GM18498 (cell line): Measurements from ENCODE around the gene MRGPRD.

Experiments used
- ATAC-seq: cut with Tn5 transposase; IDR thresholded peaks from one replicate; pipeline ENCODE4 v1.9.1; 2021; ENCODE audit warnings: mild to moderate bottlenecking, moderate library complexity; ENCODE audit not compliant: unreplicated experiment

Gene MRGPRD, protein sequence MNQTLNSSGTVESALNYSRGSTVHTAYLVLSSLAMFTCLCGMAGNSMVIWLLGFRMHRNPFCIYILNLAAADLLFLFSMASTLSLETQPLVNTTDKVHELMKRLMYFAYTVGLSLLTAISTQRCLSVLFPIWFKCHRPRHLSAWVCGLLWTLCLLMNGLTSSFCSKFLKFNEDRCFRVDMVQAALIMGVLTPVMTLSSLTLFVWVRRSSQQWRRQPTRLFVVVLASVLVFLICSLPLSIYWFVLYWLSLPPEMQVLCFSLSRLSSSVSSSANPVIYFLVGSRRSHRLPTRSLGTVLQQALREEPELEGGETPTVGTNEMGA

DNA sequence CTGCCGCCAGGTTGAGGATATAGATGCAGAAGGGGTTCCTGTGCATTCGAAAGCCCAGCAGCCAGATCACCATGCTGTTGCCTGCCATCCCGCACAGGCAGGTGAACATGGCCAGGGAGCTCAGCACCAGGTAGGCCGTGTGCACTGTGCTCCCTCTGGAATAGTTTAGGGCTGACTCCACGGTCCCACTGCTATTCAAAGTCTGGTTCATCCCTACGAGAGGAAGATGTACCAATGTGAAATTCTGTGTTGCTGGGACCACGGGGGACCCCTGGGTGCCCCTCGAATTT lies at the start of gene MRGPRD:
TSS of gene MRGPRD (minus strand) at position 211 of the 290 bp plus-strand sequence. CDS start at position 211, 0 bp downstream.
- ATAC-seq = no peak

GRCh38 chr11:69030301-69030700 lies 49.5 kb upstream of the MRGPRD start:
- ATAC-seq = no peak

- ATAC-seq = no peak
These were observed 47.1 kb upstream of the MRGPRD start for GRCh38 chr11:69027704-69028372.

GRCh38 chr11:69024509-69024908 lies 43.7 kb upstream of the MRGPRD start:
- ATAC-seq = no peak

DNA sequence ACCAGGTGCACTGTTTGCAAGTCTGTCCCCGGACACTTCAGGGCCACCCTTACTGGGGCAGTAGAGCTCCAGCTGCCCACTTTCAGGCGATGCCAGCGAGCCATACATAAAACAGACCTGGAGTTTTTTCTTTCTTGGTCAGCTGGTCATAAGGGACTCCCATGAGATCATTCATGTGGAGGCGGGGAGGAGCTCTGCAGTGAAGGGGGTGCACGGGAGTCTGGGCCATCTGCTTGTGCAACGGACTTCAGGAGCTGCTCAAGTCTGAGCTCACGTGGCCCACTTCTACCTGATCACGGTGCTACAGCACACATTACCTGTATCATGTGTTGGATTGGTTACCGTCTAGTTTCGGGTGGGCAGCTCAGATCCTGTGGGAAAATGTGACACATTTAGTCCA lies 41.5 kb upstream of the MRGPRD start:
- no peak for ATAC-seq

GRCh38 chr11:69018924-69019323 lies 38.1 kb upstream of the MRGPRD start:
- ATAC-seq = no peak

GRCh38 chr11:69017951-69018350 lies 37.2 kb upstream of the MRGPRD start:
- no peak for ATAC-seq

DNA sequence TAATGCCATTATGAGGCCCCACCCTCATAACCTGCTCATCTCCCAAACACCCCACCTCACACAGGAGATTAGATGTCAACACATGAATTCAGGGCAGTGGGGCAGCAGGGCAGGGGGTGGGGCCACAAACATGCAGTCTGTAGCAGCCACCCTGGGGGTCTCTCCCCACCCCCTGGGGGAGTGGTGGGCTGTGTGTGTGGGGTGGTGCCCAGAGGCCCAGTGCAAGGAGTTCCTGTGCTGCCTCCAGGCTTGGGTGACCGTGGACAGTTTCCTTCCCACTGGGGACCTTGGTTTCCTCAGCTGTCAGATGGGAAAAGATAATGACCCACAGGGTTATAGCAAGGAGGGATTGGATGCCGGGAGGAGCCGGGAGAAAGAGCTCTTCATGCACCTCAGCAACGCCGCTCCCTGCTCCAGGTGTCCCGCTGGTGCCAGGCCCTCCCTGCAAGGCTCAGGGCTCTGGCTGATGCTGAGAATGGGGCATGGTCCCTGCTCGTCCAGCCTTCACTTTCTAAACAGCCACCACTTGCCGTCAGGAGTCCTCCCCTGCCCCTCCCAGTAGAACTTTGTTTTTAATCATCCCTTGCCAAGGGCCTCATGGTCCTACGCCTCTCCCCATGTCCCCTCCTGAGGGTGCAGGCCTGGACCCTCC lies 34.2 kb upstream of the MRGPRD start:
- no peak for ATAC-seq

DNA sequence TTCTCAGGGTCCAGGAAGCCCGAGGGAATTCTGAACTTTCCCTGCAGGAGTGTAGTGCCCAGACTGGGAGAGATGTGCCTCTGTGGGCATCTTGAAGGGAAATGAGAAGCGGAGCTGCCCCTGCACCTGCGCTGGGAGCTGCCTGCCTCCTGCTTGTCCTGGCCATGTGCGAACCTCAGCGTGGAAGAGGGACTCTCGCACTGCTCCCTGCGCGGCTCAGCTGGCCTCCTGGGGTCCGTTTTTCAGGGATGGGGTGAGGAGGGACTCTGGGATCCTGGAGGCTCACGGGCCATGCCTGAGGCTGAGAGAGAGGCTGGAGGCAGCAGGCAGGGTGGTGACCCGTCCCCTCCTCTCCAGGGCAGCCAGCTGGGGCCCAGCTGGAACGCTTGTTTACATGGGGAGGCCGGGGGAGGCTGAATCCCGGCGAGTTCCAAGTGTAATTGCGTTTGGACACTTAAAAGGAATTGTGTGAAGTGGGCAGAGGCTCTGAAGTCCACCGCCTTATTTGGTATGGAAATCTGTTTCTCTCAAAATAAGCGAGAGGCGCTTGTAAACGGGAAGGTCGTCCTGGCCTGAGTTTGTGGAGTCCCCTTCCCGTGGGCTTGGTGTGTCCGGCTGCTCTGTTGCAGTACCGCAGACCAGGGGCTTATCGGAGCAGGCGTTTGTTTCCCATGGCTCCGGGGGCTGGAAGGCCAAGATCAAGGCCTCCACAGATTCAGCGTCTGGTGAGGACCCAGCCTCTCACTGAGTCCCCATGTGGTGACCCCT lies 33.5 kb upstream of the MRGPRD start:
- no peak for ATAC-seq

DNA sequence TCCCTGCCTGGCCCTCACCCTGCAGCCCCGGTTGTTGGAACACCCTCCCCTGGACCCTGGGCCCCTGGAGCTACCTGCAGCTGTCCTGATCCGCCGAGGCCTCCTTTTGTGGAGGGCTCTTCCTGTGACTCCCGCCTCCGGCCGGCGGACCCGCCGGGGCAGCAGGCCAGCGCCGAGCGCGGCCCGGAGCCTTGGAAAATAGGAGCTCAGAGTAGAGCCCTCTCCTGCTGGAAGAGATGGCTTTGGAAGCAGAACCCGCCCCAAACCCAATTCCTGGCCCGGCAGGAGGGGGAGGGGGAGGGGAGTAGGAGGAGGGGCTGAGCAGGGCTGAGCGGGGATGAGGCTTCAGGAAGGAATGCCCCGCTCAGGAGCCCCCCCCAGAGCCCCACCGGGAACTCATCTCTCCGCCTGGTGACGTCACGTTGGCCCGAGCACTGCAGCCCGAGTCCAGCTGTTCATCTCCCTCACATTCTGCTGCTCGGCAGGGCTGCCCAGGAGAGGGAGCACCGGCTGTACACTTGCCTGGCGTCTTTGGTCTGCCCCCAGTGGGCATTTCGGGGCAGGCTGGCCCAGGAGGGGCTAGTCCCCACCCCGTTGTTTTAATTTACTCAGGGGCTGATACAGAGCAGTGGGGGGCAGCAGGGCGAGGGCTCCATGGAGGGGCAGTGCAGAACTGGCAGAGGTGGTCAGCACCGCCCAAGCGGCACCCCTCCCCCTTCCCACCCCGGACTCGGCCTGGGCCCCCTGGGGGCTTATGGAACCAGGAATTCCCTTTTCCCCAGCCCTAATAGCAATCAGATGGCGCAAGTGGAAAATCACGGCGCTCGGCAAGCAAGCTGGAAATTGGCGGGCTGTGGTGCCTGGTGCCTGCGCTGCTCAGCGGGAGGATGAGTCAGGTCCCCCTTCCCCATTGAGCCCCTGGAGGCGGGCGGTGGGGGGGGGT lies 32.5 kb upstream of the MRGPRD start, which contains the start of gene MRGPRF:
TSS of gene MRGPRF (minus strand) at position 238 of the 943 bp plus-strand sequence. CDS start 3,345 bp downstream, outside the sequence.
- no peak for ATAC-seq

- ATAC-seq = no peak
These were observed 31.6 kb upstream of the MRGPRD start for GRCh38 chr11:69012092-69013008.

- ATAC-seq = no peak
These were observed 30.9 kb upstream of the MRGPRD start for GRCh38 chr11:69011624-69012091.

DNA sequence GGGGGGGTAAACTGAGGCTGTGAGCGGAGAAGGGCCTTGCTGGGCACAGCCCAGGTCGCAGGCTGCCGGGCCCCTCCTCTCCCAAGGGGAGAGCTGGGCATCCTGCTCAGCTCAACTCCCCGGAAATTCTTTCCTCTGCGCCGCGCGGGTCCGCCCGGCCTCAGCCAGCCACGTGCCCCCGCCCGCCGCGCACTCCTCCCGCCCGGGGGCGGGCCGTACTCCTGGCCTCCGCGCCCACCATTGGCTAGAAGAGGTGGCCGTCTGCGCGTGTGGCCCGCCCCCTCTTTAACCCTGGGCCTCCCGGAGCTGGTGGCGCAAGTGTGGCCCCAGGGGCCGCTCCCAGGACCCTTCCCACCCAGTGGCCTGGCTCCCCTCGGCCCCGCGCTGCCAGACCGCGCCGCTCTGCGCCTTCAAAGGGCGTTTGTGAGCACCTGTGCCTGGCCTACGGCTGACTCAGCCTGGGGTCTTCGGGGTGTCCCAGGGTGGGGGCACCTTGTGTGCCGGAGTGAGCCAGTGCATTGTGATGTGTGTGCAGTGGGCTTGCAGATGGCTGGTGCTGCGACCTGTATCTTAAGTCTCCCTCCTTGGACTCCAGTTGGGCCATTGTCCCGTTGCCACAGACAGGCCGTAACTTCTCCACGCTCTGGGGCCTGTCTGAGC lies 30.3 kb upstream of the MRGPRD start:
- ATAC-seq = no peak

DNA sequence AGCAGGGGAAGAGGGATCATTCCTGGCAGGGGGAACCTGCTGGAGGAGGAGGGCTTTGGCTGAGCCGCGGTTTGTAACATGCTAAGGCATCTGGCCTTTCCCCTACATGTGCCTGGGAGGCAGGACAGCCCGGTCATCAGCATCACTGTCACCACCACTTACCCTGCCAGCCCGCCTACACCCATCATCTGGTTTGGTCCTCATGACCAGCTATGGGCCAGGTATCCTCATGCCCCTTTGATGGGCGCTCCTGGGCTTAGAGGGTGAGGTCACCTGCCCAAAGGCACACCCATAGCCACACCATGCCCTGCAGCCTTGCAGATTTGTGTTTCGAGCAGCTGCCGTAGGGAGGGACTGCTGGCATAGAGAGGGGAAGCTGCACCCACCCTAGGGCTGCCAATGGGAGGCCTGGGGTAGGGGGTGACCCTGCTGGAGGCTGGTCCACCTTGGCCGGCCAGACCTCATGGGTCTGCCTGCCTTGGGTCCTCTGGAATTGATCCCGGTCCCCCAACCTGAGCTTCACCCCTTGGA lies 29.6 kb upstream of the MRGPRD start:
- no peak for ATAC-seq

- ATAC-seq = no peak
These were observed 28.8 kb upstream of the MRGPRD start for GRCh38 chr11:69009441-69010211.

DNA sequence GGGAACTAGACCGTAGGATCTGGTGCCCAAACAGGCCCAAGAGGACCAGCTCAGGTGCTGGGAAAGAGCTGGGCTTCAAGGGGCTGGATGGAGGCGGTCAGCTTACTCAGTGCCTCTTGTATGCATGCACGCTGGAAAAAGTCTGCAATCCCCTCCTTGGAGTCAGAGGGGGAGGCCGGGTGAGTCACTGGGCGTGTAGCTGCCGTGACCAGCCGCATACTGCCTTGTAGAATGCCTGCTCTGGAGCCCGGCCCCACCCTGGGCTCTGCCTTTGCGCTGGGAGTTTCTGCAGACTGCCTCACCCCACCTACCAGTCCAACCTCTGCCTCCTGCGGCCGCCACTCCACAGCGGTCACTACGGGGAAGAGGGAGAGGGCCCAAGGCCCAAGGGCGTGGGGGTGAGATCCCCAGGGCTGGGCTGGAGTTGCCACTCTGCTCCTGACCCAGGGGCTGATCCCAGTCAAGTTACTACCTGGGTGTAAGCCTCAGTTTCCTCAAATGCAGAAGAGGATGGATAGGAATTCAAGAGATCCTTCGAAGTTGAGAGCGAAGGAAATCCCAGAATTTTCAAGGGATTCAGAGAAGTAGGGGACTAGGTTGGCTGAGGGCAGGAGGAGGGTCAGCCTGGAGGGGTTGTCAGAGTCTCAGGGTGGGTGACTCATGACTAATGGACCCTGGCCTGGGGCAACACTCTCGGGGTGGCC lies 28.1 kb upstream of the MRGPRD start:
- no peak for ATAC-seq

GRCh38 chr11:69007975-69008381 lies 27.2 kb upstream of the MRGPRD start:
- no peak for ATAC-seq
